Liver (tissue), 3 donors: Measurements from ENCODE around the gene GAPDH.

Source experiments
- CTCF ChIP-seq: fragments of 150-350 bp; IDR thresholded peaks from 2 replicates; pipeline ENCODE4 v1.5.1; 2017; ENCODE audit warnings: improper control_type of control experiment, low read depth, low read length; ENCODE audit not compliant: missing input control
- MAX ChIP-seq: IDR thresholded peaks from 2 replicates; pipeline ENCODE4 v1.6.1; 2016; ENCODE audit warnings: antibody characterized with exemption
- SP1 ChIP-seq: IDR thresholded peaks from 2 replicates; pipeline ENCODE4 v1.6.1; 2018; ENCODE audit warnings: antibody characterized with exemption, mild to moderate bottlenecking
- ZBTB33 ChIP-seq: IDR thresholded peaks from 2 replicates; pipeline ENCODE4 v1.6.1; 2016; ENCODE audit warnings: antibody characterized with exemption
- donor health status: healthy.
- donor health status: healthy.

GRCh38 chr12:6551063-6551461, 16.7 kb downstream of the GAPDH start:
- TF ChIP-seq CTCF (no peak), MAX (no peak), ZBTB33 (no peak), SP1 (no peak)
